ENCODE measurements around the gene BAIAP2L2.
"Not testable (repeated sequence)": the region's sequence is repeated elsewhere in the genome, so short reads cannot be mapped to it uniquely, and the experiment has no call there.

Gene BAIAP2L2

DNA sequence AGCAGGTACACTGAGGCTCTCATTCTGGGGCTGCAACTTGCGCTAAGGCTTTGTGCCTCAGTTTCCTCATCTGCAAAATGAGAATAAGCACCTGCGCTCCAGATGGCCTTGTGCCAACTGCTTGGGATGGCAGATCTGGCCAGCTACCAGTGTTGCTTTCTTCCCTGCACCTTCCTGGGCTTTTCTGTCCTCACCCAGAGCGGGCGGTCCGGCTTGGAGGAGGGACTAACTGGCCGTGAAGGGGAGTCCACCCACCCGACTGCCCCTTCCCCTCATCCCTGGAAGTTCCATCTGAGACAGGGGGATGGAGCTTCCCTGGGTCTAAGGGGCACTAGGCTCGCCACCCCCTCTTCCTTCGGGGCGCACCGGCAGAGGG is 30.0 kb downstream of the BAIAP2L2 start:
- no peak for DNase-seq

DNA sequence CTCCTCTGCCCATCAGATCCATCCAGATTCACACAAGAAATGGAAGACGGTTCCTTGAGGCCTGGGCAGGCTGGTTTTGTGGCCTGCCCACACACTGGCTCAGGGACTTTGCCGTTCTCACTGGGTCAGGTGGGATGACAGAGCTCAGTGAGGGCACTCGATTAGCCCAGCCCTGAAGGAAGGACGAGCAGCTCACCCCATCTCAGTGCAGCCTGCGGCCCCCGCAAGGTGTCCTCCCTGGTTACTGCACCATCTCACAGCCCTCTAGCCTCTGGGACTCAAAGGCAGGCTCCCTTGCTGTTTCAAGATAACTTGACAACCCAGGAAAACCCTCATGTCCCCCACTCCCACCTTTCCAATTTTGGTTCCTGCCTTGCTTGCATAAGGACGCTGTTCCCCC is 30.7 kb downstream of the BAIAP2L2 start:
- no peak for DNase-seq

DNA sequence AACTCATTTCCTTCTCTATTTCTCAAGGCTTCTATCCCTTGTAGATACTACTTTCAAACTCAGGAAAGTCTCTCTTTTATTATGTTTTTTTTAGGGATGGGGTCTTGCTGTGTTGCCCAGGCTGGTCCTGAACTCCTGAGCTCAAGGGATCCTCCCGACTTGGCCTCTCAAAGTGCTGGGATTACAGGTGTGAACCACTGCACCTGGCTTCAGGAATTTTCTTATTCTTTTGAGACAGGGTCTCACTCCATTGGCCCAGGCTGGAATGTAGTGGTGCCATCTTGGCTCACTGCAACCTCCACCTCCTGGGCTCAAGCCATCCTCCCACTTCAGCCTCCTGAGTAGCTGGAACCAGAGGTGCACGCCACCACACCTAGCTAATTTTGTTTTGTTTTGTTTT is 31.3 kb downstream of the BAIAP2L2 start:
- DNase-seq: not testable (repeated sequence)

DNA sequence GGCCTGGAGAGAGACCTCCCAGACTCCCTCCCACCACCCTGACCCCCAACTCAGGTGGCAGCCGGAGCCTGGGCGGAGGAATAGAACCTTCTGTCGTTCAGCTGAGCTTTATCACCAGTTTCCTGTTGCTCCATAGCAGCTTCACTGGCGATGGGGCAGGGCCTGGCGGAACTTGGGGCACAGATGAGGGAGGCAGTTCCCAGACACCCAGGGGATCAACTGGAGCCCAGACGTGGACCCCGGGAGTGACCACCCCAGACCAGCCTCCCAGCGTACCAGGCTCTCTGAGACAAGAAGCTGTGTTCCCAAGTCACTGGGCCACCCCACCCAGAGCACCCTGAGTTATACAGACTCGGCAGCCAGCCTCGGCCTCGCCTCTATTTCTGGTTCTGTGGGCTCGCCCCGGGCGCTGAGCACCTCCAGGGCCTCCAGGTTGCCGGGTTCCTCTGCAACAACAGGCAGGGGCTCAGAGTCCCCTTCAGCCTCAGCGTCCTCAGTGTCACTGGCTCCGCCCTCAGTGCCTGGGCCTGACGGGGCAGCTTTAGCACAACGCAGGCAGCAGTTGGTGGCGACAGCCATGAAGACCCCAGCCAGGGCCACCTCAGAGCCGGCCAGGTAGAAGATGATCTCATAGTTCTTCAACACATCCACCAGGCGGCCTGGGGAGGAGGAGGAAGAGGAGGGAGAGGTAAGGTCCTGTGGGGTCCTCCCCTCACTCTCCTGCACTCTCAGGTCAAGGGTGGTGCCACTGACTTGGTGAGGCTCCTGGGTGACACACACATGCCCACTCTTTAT is 32.2 kb downstream of the BAIAP2L2 start:
- DNase-seq: no peak

DNA sequence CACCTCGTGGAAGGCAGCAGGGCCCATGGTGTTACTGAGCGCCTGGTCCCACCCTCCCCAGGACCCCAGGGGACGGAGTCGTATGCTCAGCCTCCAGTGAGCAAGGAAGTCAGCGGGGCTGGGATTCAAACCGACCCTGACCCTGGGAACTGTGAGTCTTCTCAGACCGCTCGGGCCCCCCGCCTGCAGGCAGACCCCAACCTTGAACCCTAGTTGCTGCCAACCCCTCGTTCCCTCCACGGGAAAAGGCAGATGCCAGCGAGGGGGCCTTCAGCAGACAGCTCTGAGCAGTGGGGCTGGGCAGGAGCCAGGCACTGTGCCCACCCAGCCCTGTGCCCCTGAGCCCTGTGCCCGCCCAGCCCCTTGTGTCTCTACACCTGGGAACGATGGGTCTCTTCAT is 32.9 kb downstream of the BAIAP2L2 start:
- DNase-seq: no peak

DNA sequence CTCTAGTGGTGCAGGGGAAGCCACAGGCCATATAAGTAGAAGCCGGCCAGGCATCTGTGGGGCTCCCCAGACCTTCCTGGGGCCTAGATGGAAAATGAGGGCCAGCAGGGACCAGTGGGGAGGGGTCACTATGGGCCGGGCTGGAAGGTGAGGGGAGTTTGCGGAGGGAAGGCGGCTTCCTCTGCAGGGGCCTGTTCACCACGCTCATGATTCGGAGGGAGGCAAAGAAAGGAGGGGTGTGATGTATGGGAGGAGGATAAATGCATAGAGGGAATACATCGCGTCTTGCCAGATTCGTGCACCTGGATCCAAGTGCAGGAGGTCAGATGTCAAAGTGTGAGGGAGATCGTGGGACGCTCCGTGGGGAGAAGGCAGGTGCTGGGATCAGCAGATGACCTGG is 33.4 kb downstream of the BAIAP2L2 start:
- no peak for DNase-seq

DNA sequence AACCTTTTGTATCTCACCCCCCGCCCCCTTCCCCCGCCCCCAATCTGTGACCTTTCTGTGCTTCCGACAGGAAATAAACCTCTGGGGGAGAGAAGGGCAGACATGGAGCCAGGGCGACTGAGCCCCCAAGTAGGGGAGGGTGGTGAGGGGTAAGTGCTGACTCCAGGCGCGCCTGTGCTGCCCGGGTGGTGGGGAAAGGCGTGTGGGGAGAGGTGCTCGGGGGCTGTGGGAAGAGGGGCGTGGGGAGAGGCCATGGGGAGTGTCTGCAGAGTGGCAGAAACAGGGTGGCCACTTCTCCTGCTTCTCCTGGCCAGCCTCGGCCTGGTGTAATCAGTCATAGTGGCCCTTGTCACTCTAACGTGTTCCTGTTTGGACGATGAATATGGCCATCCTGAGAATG is 34.5 kb downstream of the BAIAP2L2 start:
- no peak for DNase-seq

DNA sequence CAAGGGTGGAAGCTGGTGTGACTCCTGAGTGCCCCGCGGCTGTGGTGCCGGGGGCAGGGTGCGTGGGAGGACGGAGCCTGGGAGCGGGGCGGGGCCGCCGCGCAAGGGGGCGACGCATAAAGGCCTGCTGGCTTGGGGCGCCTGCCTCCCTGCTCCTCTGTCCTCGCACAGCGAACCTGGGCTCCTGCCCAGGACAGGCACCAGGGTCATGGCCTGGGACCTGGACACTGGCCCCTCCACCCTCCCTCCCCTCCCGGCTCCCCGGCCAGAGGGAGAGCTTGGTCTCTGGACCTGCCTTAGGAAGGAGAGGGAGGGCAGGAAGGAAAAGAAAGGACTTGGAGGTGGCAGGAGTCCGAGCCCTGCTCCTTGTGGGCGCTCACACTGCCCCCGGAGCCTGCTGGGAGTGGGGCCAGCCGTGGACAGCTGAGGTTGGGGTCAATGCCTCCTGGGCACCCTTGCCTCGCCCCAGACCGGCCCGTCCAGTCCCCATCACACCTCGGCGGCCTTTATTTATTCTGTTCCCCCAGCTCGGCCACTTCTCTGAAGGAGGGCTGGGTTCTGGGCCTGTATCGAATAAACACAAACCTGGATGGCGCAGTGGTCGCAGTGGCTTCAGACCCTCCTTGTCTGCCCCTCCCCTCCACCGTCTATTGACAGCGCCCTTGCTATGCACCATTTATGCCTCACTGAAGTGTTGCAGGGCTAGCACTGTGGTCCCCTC is 35.2 kb downstream of the BAIAP2L2 start:
- no peak for DNase-seq

DNA sequence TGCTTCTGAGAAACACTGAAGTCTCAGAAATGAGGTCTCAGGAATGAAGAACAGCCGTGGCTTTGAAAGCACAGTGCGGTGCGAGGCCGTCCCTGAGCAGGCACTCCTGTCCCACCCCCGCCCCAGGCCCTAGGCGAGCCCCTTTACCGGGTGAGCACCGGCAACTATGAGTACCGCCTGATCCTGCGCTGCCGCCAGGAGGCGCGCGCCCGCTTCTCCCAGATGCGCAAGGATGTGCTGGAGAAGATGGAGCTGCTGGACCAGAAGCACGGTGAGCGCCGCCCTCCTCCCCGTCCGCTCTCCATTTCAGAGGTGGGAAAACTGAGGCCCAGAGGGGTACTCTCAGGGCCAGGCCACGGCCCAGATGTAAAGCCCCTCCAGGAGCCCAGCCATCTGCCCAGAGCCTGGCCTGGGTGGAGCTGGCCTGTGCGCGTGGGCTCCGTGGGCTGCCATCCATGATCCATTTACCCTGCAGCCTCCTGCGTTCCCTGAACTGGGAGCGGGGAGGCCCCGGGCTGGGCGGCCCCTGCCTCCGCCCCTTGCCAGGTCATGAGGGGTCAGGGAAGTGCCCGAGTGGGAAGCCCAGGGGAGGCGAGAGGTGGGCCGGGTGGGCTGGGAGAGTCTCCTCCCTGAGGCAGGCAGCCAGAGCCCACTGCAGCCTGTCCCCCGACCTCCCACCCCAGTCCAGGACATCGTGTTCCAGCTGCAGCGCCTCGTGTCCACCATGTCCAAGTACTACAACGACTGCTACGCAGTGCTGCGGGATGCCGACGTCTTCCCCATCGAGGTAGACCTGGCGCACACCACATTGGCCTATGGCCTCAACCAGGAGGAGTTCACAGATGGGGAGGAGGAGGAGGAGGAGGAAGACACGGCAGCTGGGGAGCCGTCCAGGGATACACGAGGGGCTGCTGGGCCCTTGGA is 36.0 kb downstream of the BAIAP2L2 start:
- DNase-seq: no peak

DNA sequence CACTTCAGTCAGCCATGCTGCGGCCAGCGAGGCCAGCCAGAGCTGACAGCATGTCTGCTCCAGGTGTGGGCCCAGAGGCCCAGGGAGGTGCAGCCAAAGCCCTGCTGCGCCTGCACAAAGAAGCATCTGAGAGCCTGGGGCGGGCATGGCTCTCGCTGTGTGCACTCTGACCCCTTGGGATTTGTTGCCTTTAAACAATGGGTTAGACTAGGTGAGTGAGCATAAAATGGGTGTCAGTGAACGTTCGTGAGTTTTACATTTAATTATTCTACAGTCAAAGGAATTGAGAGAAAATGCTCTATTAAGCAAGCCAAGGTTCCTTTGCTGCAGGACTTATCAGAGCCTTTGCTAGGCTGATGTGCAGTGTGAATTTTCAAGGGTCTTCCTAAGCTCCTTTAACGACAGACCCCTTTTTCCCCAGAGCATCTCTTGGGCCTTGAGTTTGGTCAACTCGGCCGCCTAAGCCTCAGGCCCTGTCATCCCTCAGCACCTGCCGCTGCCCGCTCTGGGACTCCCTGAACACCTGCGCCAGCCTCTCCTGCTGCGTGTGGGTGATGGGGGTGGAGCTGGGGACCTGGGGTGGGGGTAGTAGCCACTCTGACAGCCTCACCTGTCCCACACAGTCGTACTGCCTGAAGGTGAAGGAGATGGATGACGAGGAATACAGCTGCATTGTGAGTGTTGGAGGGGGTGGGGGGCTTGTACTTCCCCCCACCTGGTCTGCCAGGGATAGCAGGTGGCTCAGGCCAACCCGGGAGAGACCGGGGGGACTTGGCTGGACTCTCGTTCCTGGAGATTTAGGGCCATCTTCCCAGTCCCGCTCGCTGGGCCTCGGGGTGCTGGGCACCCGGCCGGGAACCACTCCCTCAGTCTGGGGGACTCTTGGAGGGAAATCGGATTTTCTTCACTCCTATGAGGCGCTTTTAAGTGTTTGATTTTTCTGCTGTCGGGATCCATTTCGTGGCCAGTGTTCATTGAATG is 37.0 kb downstream of the BAIAP2L2 start:
- no peak for DNase-seq

DNA sequence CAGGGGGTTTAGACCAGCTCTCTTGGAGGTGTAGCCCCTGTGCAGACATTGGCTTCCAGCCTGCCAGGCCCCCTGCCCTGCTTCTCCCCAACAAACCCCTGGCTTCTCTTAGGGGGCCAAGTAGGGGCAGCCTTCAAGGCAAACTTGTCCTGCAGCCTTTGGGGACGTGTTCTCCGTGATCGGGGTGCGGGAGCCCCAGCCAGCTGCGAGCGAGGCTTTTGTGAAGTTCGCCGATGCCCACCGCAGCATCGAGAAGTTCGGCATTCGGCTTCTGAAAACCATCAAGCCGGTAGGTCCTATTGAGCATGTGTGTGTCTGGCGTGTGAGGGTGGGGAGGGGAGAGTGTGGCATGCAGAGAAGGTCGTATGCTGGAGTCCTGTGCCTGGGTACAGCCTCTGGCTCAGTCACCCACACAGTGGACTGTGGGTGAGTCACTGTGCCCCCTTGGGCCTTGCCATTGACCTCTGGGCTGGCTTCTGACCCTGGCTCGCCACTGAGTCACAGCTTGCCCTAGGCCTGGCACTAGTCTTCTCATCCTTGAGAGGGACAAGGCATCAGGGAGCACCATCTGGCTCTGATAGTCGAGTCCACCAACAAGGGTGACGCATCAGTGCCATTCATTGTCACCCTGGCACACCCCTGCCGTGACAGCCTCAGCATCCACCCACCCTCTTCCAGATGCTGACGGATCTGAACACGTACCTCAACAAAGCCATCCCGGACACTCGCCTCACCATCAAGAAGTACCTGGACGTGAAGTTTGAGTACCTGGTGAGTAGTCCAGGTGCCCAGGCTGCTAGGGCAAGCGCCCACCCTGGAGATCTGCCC is 37.9 kb downstream of the BAIAP2L2 start:
- no peak for DNase-seq

DNA sequence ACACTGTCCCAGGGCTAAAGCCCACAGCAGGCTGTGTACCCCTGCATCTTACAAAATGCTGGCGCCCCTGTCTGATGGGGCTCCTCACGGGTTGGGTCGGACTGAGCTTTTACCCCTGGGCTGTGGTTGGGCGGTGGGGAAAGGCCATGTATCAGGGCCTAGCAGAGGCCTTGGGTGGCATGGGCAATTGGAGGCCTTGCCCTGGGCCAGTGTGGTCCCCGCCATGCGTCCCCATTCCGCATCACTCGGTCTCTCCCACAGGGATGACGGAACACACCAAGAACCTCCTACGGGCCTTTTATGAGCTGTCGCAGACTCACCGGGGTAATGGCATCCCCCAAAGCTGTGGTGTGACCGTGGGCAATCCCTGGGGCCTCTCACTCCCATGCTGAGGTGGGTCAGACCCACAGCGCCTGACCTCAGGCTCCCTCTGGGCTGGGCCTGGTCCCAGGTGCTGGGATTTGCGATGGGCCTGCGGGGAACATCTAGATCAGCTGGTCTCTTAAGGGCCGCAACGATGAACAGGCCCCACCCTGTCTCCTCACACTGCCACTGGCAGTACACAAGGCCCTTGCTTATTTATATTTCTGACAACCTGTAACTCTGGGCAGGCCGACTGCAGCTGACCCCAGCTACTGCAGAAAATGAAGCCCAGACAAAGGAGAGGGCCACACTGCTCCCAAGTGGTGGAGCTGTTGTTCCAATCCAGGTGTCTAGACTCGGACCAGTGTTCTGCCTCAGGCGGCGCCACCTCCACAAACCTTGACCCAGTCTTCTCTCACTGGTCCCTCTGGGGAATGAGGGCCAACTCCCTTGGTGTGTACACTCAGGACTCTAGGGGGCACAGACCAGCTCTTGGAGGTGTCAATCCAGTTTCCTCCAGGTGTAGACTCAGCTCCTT is 38.8 kb downstream of the BAIAP2L2 start:
- no peak for DNase-seq

DNA sequence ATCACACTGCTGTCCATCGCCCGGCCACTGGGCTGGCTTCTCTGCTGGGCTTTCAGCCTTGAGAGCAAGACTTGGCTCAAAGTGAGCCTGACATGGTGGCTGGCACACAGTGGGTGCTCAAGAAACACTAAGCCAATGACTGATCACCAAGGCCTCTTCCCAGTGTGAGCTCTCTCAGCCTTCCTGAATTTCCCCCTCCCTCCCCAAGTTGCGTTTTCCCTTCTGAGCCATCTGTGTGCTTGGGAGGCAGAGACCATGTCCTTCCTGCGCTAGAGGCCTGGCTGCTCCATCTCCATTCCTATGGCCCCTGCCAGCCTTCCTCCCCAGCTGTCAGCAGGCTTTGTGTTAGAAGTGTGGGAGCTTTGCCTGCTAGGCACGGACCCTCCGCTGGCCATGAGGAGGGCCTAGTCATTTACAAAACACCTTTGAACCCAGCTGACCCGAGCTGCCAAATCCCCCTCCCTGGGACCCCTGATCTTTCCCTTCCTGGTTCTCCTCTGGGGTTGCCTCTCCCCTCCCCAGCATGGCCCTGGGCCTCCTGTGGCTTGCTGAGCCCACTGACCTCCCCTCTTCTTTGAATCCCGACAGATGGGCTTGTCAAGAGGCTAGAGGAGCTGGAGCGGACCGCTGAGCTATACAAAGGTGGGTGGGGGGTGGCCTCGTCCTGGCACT is 40.1 kb downstream of the BAIAP2L2 start:
- peak in 1 of 14 donors; percentile 72 for DNase-seq

DNA sequence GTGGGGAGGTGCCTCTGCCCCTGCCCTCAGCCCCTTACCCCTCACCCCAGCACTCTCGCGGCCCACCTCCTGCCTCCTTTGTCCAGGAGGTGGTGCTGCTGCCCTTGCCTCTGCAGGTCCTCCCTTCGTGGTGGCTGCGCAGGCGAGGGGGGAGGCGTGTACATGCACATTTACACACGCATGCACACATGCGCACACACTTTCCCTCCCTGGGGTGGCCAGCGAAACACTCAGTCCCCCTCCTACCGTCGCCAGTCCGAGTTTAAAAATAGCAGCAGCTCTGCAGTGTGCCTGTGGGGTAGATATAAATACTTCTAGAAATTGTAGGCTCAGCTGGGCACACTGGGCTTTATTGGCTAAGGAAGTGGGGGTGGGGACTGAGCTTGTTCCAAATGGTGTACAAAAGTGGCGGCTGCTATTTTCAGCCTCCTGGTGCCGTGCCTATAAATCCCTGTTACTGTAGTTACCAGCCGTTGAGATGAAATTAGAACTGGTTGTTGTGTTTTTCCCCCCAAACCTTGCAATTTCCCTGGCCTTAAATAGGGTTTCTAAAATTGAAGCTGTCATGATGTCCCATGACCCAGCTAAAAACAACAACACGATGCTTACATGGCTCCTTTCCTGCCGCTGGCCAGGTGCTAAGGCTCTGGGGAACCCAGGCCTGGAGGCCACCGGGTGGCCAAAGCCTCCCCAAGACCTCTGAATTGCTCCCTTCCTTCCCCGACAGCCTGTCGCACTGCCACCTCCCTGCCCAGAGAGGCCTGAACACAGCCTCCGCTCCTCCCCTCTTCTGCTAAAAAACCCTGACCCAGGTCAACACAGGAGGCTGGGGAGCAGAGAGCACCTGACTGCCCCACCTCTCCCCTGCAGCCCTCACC is 40.9 kb downstream of the BAIAP2L2 start:
- DNase-seq: peak in 11 of 14 donors; percentile 33 to 98 (median 46)

DNA sequence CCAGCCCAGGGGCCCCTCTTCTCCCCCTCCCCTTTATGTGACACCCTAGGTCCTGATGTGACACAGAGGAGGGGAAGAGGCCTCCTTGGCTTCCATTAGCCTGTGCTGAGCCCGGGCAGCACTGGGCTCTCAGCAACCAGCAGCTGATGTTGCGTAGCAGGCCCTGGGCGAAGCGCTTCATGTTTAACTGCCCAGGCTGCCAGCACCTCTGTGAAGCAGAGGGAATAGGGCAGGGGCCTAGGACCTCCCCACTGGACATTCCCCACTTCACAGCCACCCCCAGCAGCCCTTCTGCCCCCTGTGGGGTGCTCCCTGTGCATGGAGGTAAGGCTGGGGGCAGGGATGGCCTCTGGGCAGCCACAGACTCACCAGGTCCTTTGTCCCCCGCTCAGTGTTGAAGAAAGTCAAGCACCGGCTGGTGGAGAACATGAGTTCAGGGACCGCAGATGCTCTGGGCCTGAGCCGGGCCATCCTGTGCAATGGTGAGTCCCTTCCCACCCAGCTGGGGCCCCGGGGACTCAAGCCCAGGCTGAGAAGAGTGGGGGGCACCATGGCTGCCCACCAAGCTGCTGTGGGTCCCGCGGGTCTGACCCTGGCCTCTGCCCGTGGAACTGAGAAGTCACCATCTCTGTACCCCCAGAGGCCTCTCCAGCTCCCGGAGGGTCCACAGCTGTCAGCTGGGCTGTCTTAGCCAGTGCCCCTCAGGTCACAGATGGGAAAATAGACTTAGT is 41.7 kb downstream of the BAIAP2L2 start:
- no peak for DNase-seq

DNA sequence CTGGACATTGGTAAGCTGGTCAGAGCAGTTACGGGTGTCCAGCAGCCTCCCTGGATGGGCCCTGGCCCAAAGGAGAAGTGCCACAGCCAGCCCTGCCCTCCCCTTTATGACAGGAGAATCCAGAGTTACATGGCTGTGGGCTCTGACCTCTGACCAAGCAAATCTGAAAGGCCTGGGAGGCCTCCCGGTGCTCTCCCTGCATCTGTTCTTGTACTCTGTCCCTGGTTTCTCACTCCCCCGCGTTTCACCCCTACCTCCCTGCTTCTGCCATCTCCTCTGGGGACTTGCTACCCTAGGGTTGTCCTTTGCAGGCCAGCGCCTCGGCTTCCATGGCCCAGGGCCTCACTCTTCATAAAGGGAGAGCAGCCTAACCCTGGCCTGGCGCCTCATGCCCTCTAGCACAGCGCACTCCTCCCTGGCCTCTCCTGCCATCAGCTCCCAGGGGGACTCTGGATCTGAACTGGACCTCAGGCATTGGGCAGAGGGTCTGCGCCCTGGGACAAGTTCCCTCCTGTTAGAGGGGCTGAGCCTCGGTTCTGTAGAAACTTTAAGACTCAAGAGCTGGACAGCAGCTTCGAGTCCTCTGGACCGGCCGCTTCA is 42.6 kb downstream of the BAIAP2L2 start:
- DNase-seq: no peak

DNA sequence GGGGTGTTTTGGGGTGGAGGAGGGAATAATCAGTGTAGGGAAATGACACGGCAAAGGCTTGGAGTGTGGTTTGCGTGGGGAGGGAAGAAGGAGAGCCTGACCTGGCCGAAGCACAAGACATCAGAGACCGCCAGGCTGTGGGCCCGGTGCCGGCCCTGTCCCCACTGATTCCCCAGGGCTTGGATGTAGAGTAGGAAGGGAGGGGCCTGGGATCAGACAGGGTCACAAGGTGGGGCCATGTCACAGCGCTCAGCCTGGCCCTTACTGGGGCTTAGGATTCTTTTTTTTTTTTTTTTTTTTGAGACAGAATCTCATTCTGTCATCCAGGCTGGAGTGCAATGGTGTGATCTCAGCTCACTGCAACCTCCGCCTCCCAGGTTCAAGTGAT is 43.5 kb downstream of the BAIAP2L2 start:
- no peak for DNase-seq

Data from C1 segment of cervical spinal cord (tissue), 14 donors.